NCI-H1694 treated with DMSO at 0.1 percent for 48 hours (cell line): Measurements from ENCODE around the gene DOCK7.
"Not testable (repeated sequence)": the region's sequence is repeated elsewhere in the genome, so short reads cannot be mapped to it uniquely, and the experiment has no call there.

Source experiments
- DNase-seq: peaks from one replicate; lab custom pipeline; 2025; lab: John Stamatoyannopoulos, UW

Gene DOCK7

DNA sequence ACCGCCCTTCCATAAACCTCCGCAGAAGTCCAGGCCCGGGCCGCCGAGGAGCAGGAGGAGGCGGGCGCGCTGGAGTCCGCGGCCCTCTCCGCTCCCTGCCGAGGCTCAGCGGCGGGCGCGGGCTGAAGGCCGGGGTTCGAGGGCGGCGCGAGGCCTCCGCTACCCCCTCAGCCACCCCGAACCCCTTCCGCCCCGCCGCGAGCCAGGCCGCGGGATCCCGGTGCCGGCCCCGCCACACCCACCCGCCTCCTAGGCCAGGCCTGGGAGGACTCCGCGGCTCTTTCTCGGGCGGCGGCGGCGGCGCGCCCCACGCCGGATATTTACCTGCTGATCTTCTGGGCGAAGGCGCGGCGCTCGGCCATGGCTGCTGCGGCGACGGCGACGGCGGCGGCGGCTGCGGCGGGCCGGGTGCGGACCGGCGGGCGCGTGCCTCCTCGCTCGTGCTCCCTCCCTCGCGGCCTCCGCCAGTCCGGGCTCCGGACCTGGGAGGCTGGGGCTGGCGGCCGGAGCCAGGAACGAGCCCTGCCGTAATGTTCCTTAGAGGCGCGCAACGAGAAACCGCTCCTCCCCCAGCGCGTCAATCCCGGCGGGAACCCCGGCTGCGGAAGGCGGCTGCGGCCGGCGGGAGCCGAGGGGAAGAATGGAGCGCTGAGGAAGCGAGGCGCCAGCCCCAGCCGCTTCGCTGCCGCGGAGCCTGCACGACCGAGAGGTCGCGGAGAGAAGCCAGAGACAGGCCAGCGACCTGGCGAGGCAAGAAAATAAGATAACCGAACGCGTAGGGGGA, at the start of gene DOCK7:
TSS of gene DOCK7 (minus strand) at position 484 of the 784 bp plus-strand sequence. CDS start at position 362, 122 bp downstream.
- peak; percentile 51 for DNase-seq

DNA sequence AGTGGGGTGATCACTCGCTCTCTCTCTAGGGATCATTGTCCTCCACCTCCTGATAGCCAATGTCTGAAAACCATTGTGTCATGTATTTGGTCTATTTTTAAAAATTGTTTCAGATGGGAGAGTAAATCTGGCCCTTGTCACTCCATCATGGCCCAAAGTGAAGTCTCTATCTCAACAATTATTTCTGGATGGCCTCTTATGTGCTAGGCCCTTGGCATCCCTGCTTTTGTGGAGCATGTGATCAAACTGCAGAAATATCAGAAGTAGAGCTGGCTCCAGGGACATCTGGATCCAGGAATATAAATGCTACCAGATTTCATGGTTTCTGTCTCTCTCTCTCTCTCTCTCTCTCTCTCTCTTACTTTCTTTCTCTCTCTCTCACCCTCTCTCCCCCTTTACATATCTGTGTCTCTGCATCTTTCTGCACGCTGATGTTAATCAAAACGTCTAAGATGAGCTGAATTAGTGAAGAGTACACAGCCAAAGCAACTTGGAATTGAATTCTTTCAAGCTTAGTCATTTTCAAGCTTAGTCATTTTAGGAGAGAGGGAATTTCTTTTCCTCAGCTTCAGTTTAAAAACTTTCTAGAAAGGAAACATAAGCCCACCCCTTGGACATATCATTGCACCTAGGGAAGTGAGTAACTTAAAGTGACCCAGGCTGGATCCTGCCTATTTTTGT, 47.4 kb upstream of the DOCK7 start:
- no peak for DNase-seq

GRCh38 chr1:62732331-62732730, 44.1 kb upstream of the DOCK7 start:
- DNase-seq: no peak

DNA sequence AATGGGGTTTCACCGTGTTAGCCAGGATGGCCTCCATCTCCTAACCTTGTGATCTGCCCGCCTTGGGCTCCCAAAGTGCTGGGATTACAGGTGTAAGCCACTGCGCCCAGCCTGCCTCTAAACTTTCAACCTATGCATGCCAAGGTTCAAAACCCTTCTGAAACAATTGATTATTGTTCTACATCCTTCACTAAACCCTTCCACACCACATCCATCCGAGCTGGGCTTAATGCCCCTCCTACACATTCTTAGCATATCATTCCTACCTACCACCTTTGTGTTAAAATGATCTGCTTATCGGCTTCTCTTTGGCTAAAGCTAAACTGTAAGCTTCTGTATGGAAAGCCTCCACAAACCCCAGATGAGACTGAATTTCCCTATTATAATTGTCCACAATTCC, 40.8 kb upstream of the DOCK7 start:
- DNase-seq: no peak

DNA sequence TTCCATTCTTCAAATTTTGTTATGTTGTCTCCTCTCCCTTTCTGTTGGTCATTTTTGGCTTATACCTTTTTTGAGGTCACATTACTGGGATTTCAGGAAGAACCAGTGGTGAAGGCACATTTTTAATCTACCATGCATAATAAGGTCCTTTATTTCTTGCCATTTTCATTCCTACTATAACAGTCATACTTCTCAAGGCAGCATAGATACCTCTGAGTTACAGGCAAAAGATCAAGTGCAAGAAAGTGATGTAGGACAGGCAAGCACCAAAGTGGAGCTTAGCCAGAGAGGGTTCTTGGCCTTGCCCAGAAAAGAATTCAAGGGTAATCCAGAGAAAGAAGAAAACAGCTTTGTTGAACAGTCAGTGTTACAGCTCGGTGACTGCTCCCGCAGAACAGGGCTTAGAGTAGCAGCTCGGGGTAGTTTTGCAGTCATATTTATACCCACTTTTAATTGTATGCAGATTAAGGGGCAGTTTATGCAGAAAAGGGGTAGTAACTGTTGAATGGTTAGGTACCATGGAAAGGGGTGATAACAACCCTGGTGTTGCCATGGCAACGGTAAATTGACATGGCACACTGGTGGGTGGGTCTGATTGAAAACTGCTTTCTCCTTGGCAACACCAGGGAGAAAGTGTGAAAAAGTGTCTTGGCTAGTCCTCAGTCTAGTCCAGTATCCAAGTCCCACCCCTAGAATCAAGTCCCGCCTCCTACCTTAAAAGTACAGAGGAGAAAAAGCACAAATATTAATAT, 39.6 kb upstream of the DOCK7 start:
- no peak for DNase-seq

DNA sequence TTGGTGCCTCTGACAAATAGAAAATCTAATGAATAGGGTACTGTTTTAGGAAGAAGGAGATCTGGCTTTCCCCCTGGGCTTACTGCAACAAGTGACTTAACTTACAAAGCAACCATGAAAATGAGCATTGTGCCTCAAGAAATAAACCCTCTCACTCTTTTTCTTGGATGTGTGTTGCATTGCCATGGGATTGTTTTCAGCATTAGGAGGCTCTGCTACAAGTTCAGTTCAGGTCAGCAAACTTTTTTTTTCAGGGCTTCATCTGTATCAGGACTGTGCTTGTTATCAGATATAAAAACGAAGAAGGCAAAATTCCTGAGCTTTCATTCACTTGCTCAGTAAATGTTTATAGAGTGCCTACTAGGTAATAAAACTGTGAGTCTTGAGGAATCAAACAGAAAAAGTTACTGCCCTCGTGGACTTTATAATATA, 37.8 kb upstream of the DOCK7 start:
- DNase-seq: no peak

DNA sequence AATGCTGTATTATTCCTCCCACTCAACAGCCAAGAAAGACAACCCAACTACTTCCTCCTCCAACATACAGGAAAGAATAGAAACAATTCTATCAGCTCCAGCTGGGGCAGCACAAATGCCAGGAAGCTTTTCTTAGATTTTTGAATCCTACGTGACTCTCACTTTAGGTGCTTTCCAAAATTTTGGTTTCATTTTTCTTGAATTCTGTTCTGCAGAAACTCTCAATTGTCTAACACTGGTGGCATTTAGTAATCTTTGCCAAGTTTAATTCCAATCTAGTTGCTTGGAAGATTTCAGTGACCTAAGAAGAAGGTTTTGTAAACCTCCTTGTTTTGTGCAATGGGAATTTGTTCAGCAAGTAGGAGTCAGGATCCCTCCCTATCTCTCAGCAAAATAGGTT, 37.1 kb upstream of the DOCK7 start:
- DNase-seq: no peak

- no peak for DNase-seq
These were observed 36.2 kb upstream of the DOCK7 start for GRCh38 chr1:62724430-62724829.

DNA sequence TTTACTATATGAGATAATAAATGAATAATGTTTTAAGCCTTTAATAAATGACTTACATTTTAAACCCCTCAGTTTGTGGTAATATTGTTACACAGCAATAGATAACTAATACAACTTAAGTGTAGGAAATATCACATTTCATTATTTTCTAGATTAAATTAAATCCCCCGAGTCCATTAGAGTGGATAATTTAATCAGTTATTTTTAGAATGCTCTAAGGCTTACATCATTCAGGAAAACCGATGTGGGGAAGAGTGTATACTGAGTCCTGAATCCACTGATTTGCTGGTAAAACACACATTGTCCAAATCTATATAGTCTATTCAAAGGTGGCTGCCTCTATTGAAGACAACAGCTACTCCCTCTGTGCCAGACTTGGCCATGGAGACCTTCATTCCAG, 35.7 kb upstream of the DOCK7 start:
- DNase-seq: no peak

DNA sequence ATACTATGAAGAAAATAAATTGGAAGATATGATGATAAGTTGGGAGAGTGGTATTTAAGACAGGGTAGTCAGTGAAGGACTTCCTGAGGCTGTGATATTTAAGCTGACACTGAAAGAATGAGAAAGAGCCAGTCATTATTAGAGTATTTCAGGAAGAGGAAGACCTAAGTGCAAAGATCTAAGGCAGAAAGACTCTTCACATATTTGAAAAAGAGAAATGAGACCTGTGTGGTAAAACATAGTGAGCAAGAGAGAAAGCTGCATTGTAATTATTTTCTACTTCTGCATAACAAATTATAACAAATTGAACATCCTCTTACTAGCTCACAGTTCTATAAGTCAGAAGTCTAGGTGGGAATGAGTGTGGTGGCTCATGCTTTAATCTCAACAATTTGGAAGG, 34.6 kb upstream of the DOCK7 start:
- no peak for DNase-seq

DNA sequence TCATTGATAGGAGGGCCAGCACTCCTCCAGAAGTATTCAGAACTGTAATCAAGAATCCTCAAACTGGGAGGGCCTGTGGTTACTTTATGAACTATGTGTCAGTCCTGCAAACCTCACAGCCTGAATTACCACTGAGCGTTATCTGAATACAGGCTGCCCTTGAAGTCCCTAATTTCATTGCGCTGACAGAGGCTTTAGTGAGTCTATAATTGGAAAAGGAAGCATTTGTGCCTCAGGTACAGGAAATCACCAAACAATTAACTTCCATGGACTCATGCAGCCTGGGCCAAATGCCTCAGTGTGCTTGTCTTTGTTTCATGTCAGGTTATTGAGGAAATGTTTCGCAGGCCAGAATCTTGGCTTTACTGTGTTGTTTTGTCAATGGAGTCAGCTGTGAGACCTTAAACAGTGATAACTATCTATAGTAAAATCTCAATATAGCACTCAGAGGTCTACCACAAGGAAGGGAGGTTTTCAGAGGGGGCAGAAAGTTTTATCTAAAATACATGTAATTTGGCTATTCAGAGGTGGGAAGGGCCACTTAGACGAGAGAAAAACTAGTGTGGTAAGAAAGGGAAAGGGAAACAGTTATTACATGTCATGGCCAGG, 32.9 kb upstream of the DOCK7 start:
- no peak for DNase-seq

GRCh38 chr1:62718400-62718799, 30.2 kb upstream of the DOCK7 start:
- not testable (repeated sequence) for DNase-seq

DNA sequence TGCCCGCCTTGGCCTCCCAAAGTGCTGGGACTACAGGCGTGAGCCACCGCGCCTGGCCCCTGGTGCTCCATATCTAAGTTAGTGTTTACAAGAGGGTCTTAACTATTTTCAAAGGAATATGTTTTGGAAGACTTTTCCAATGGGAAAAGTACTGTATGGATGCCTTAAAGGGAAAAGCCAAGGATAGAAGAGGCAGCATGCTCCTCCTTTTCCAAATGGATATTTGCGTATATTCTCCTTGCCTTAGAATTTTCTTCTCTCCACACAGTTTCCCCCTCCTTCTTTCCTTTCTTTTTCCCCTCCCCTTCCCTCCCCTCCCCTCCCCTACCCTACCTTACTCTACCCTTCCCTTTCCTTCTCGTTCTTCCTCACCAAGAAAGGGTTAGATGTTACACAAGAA, 29.3 kb upstream of the DOCK7 start:
- DNase-seq: no peak

DNA sequence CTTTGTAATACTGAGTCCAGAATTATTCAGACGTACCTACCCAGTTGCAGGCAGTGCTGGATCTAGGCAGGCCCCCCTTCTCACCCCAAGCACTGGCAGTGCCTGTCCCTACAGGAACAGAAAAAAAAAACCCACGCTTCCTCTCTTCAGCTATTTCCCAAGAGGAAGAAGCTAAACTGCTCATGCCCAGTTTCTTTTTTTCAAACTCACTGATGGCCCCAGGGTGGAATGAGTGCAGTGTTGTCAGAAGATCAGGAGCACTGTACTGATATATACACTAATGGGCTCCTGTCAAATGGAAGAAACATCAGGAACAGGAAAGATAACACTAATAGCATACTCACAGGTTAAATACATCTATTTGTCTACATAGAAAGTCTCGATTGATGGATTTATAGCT, 28.2 kb upstream of the DOCK7 start:
- no peak for DNase-seq

GRCh38 chr1:62712336-62713243, 24.4 kb upstream of the DOCK7 start:
- DNase-seq: no peak

DNA sequence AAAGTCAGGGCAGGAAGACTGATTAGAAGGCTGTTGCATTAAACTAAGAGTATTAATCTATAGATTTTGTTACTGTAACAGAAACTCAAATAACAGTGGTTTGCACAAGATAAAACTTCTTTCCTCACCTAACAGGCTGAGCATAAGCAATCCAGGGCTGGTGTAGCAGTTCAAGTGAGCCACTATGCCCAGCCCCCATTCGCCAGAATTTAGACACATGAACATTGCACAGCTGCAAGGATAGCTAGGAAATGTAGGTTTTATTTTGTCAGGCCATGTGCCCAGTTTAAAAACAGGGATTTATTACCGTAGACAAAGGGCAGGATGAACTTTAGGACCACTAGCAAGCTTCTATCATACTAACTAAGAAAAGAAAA, 19.5 kb upstream of the DOCK7 start:
- DNase-seq: no peak

GRCh38 chr1:62706985-62707743, 19.0 kb upstream of the DOCK7 start:
- DNase-seq: no peak

DNA sequence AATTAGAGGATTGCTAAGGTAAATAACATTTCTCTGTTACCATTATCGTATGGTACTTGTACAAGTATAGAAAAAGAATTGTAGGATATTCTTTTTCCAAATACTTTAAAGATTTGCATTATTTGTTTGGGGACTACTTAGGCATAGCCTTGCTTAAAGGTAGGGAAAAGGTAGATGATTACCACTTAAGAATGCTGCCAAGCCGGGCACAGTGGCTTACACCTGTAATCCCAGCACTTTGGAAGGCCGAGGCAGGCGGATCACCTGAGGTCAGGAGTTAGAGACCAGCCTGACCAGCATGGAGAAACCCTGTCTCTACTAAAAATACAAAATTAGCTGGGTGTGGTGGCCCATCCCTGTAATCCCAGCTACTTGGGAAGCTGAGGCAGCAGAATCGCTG, 10.0 kb upstream of the DOCK7 start:
- not testable (repeated sequence) for DNase-seq

GRCh38 chr1:62694479-62694878, 6.3 kb upstream of the DOCK7 start:
- not testable (repeated sequence) for DNase-seq

GRCh38 chr1:62693123-62693522, 4.9 kb upstream of the DOCK7 start:
- DNase-seq: no peak
